ENCODE results near the gene QTRT2.

QTRT2 gene

DNA sequence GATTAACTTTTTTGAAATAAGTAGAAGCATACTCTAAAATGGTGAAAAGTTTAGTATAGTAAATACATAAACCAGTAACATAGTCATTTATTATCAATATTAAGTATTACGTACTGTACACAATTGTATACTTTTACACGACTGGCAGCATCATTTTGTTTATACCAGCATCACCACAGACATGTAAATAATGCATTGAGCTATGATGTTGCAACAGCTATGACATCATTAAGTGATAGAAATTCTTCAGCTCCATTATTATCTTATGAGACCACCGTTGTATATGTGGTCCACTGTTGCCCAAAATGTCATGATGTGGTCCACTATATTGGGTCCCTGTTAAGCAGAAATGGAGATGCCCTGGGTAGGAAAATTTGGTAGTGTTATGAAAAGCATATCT, 71.0 kb downstream of the QTRT2 start:
- no peak for DNase-seq

DNA sequence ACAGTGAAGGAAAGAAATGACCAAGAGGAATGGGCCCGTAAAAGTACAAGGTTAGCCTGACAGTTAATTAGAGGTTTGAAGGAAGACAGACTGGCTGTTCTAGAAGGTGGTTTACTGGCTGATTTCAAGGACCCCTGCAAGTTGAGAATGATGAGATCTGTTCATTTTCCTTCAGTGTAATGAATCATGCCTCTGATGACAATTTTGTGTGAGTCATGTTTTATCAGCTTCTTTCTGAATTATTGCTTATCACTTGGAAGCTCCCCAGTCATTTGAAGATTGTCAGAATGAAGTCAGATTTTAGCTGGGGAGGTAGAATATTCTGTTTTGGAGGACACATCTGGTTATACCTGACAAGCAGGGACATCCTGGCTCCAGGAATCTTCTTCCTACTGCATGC, 71.7 kb downstream of the QTRT2 start:
- no peak for DNase-seq

DNA sequence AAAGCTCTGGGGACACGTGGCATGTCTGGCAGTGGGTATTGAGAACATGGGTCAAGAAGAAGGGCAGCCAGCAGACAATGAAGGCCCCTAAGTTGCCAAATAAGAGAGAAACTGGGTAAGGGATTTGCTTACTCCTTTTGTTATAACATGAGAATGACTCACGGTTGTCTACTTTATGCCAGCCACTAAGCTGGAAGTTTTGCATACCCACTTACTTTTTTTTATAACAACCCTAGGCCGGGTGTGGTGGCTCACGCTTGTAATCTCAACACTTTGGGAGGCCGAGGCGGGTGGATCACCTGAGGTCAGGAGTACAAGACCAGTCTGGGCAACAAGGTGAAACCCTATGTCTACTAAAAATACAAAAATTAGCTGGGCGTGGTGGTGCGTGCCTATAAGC, 72.3 kb downstream of the QTRT2 start:
- DNase-seq = no peak

DNA sequence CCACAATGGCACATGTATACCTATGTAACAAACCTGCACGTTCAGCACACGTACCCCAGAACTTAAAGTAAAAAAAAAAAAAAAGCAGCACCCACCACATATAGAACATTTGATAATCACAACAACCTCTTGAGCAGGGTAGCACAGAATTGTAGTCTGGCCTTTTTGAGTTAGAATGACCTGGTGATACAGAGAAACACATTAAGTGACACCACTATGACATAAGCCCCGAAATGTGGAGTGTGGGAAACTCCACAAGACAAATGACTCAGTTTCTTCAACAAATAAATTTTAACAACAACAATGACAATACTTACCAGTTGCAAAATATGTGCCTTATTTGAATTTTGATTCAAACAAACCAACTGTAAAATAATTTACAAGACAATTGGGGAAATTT, 76.0 kb downstream of the QTRT2 start:
- DNase-seq = no peak

DNA sequence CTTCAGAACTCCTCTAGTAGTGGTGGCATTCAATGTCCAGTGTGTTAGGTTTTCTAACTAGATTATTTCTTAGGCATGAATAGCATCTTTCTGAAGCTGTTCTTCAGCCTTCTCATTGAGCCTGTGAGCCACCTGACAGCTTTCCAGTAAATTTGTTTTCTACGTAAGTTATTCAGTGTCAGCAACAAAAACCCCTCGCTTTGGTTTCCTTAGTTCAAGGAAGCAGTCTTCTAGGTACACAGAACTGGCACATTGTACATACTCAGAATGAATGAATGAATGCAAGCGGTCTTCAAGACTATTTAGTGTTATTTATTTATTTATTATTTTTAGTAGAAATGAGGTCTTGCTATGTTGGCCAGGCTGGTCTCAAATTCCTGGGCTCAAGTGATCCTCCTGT, 77.4 kb downstream of the QTRT2 start:
- DNase-seq = no peak

Measured in inflammatory macrophage treated with lipopolysaccharide for 1 hour (primary cell).